ENCODE measurements around the gene ZNF780A.
"Not testable (repeated sequence)": the region's sequence is repeated elsewhere in the genome, so short reads cannot be mapped to it uniquely, and the experiment has no call there.

ZNF780A gene

DNA sequence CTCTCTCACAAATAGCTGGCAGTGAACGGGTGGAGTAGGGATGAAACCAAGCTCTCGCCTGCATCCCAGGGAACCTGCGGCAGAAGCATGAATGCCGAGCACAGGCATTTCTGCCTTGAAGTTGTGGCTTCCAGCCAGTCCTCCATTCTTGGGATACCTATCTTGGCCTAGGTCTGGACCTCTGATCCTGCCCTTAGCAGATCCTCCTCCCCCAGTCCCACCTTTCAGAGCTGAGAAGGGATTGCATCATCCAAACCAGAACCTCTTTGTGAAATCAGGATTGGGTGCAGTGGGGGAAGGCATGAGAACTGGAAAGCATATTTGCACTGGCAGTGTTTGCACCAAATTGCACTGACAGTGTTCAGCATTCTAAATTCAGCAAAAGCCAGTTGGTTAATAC is 5.8 kb downstream of the ZNF780A start:
- no peak for DNase-seq (ENCODE audit: low read depth)

DNA sequence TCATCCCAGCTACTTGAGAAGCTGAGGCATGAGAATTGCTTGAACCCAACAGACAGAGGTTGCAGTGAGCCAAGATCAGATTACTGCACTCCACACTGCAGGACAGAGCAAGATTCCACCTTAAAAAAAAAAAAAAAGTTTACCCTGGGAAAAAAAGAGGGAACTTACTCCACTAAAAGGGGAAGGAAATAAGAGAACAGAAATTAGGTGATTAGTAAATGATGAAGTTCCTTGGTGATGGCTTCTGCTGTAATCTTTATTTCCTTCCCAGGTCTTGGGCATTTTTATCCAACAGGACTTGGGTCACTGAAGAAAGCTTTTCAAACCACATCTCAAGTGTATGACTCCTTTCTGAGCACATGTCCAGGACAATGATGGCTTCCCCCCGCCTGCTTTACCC is 9.3 kb downstream of the ZNF780A start:
- DNase-seq (ENCODE audit: low read depth): no peak

DNA sequence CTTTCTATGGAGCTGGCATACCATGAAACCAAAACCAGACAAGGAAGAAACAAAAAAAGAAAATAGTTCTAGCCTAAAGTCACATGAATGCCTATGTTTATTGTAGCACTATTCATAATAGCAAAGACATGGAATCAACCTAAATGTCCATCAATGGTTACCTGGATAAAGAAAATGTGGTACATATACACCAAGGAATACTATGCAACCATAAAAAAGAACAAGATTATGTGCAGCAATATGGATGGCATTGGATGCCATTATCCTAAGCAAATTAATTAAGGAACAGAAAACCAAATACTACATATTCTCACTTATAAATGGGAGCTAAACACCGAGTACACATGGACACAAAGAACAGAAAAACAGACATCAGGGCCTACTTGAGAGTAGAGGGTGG is 10.5 kb downstream of the ZNF780A start:
- no peak for DNase-seq (ENCODE audit: low read depth)

DNA sequence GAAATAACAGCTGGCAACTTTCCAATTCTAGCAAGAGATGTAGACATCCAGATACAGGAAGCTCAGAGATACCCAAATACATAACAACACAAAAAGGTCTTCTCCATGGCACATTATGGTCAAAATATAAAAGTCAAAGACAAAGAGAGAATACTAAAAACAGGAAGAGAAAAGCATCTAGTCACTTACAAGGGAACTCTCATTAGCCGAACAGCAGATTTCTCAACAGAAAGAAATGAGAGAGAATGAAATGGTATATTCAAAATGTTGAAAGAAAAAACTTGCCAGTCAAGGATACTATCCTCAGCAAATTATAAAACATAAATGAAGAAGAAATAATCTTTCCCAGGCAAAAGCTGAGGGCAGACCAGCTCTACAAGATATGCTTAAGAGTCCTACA is 12.4 kb downstream of the ZNF780A start:
- DNase-seq (ENCODE audit: low read depth): no peak

DNA sequence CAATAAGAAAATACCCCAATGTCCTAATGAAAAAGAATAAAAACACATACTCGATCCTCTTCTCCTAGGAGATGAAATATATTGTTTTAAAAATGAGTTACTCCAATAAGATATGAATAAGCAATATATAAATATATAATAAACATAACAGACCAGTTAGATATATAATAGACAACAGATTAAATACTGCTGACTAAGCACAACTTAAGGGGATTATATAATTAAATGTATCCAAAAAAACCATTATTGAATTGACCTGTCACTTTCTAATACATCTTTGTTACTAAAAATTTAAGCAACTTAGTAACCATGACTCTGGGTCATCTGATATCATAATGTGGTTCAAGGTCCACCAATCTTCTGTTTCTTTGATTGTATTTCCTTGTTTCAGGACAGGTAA is 20.7 kb downstream of the ZNF780A start:
- no peak for DNase-seq (ENCODE audit: low read depth)

DNA sequence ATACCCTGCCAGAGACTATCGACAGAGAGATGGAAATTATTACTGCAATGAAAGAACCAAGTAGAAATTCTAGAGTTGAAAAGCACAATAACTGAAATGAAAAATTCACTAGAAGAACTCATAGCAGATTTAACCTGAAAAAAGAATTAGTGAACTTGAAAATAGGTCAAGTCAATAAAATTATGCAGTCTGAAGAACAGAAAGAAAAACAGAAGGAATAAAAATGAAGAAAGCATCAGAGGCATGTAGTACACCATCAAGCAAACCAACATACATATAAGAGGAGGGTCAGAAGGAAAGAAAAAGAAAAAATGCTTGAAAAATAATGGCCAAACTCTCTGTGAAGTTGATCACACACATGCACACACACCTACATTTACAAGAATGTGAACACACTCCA is 31.1 kb downstream of the ZNF780A start:
- DNase-seq (ENCODE audit: low read depth): no peak

DNA sequence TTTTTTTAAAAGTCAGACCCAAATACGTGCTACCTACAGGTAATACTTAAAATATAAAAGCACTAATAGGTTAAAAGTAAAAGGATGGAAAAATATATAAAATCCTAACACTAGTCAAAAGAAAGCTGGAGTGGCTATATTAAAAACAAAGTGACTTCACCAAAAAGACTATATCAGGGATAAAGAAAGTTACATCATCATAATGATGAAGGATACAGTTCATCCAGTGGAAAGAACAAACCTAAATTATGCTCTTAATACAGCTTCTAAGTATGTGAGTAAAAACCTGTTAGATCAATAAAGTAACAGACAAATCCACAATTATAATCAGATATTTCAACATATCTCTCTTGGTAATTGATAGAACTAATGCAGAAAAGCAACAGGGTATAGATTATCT is 33.6 kb downstream of the ZNF780A start:
- DNase-seq (ENCODE audit: low read depth): no peak

DNA sequence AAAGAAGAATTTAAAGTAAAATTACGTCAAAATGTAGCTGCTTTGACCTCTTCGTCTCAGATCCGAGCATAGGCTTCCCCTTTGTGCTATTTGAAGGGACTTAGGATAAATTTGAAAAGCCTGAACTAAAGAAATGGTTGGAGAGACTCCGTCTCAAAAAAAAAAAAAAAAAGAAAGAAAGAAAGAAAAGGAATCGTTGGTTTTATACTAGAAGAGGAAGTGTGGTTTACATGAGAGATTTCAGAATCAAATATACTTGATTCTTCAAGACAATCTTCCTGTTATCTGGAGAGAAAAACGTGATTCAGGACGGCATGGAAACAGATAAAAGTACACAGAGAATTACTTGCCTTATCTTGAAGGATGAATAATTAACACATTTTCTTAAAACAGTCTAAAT is 34.2 kb downstream of the ZNF780A start:
- no peak for DNase-seq (ENCODE audit: low read depth)

DNA sequence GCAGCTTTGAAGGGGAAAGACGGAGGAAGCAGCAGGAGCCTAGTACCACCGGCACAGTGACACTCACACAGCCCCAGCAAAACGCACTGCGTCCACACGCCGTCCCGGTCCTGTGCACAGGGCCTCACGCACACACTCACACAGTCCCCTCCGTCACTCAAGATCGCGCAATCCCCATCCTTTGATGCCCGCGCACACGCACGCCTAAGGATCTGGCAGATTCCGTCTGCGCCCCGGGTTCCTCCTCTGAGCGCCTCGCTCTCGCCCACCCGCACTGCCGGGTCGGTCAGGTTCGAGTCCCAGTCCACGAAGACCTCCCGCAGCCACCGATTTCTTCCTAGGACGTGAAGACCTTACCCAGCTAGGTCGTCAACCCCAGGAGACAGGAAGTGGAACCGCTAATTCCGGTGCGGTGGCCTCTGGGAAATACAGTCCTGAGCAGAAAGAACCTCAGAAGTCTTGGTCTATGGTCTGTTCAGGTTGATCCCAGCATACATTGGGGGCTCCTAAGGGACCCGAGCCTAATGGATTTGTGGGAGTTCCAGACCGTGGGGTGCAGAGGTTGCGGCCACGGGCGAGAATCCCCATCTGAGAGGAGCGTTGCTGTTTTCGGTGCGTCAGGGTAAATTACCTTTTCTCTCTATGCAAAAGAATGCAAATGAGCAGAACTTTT is 34.8 kb downstream of the ZNF780A start, which contains the start of gene ZNF780B:
ZNF780B (minus strand) TSS at position 400 of the 673 bp plus-strand sequence. CDS start 5,899 bp downstream, outside the sequence.
- DNase-seq (ENCODE audit: low read depth): peak; percentile 42

DNA sequence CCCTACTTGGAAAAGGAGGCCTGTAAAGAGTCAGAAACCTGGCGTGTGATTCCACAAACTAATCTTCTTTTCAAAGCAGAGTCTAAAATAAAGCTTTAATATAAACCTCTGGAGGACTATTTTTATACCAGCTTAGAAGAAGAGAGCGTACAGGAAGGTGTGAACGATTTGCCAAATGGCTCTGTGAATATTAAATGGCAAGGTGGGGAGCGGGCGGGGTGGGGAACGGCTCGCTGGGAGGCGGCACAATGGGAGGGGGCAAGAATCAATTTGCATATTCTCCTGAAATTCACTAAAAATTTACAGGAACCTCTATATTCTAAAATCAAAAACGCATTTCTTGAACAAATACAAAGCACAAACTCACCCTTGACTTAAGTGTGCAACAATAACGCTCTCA is 35.7 kb downstream of the ZNF780A start:
- DNase-seq (ENCODE audit: low read depth): no peak

DNA sequence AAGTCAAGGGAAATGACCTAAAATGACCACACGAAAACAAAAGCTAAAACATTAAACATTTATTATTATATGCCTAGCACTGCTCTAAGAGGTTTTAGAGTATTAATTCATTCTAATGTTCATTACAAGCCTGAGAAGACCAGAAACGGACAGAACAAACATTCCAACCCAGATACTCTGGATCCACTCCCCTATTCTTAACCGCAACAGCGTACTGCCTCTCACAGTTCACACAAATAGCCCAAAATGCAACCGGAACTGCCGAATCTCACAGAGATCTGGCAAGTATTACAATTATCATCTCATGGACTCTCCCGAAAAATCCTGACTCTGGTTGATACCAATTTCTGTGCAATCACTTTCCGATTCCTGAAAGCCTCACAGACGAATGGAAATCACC is 36.1 kb downstream of the ZNF780A start:
- DNase-seq (ENCODE audit: low read depth): no peak

DNA sequence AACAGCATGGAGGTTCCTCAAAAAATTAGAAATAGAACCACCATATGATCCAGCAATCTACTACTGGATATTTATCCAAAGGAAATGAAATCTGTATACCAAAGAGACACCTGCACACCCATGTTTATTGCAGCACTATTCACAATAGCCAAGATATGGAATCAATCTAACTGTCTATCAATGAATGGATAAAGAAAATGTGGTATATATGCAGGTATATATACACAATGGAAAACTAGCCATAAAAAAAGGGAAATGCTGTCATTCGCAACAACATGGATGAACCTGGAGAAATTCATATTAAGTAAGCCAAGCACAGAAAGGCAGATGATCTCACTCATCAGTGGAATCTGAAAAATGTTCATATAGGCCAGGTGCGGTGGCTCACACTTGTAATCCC is 37.3 kb downstream of the ZNF780A start:
- no peak for DNase-seq (ENCODE audit: low read depth)

DNA sequence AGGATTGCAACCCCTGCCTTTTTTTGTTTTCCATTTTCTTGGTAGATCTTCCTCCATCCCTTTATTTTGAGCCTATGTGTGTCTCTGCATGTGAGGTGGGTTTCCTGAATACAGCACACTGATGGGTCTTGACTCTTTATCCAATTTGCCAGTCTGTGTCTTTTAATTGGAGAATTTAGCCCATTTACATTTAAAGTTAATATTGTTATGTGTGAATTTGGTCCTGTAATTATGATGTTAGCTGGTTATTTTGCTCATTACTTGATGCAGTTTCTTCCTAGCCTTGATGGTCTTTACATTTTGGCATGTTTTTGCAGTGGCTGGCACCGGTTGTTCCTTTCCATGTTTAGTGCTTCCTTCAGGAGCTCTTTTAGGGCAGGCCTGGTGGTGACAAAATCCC is 49.0 kb downstream of the ZNF780A start:
- DNase-seq (ENCODE audit: low read depth): not testable (repeated sequence)

DNA sequence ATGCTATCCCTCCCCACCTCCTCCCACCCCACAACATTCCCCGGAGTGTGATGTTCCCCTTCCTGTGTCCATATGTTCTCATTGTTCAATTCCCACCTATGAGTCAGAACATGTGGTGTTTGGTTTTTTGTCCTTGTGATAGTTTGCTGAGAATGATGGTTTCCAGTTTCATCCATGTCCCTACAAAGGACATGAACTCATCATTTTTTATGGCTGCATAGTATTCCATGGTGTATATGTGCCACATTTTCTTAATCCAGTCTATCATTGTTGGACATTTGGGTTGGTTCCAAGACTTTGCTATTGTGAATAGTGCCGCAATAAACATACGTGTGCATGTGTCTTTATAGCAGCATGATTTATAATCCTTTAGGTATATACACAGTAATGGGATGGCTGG is 52.7 kb downstream of the ZNF780A start:
- DNase-seq (ENCODE audit: low read depth): not testable (repeated sequence)

DNA sequence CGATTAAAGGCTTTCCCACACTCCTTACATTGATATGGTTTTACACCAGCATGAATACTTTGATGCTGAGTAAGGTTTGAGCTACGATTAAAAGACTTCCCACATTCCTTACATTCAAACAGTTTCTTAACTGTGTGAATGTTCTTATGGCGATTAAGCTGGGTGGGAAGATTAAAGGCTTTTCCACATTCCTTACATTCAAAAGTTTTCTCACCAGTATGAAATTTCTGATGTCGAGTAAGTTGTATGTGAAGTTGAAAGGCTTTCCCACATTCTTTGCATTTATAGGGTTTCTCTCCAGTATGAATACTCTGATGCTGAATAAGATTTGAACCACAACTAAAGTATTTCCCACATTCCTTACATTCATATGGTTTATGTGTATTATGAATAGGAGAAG is 54.7 kb downstream of the ZNF780A start:
- no peak for DNase-seq (ENCODE audit: low read depth)

DNA sequence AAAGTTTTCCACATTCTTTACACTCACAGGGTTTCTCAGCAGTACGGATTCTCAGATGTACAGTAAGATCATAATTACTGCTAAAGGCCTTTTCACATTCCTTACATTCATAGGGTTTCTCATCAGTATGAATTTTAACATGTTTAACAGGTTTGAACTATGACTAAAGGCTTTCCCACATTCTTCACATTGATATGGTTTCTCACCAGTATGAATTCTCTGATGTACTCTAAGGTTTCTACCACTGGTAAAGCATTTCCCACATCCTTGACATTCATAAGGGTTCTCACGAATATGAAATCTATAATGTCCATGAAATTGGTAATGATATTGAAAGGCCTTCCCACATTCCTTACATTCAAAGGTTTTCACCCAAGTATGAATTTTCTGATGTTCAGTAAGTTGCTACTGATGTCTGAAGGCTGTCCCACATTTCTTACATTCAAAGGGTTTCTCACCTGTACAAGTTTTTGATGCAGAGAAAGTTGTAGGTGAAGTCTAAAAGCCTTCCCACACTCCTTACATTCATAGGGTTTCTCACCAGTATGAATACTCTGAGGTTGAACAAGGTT is 56.7 kb downstream of the ZNF780A start:
- no peak for DNase-seq (ENCODE audit: low read depth)

DNA sequence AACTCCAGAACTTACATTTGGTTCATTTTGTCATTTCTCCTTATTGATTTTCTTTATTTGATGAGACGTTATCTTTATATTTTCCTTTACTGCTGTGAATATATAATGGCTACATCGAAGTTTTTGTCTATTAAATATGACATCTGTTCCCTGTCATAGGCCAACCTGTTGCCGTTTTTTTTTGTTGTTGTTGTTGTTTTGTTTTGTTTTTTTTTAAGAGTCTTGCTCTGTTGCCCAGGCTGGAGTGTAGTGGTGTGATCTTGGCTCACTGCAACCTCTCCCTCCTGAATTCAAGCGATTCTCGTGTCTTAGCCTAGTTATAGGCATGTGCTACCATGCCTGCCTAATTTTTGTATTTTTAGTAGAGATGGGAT is 64.2 kb downstream of the ZNF780A start:
- DNase-seq (ENCODE audit: low read depth): no peak

DNA sequence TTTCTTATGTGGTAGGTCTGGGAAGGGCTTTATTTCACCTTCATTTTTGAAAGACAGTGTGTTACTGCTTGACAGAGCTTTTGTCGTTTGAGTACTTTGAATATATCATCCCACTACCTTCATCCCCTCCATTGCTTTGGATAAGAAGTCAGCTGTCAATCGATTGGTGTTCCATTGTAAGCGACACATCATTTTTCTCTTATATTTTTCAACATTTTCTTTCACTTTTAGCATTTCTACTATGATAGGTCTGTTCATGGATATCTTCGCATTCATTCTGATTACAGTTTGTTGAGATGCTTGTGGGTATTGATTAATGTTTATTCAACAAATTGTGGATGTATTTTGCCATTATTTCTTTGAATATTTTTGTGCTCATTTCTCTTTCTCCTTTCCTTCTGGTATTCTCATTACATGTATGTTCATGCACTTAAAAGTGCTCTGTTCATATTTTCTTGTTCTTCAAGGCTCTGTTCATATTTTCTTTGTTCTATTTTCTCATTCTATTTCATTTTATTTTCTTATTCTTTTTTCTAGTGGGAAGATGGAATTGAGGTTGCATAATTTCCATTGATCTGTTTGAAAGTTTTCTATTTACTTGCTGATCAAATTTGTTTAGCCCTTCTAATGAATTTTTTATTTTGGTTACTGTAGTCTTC is 64.7 kb downstream of the ZNF780A start:
- DNase-seq (ENCODE audit: low read depth): no peak

DNA sequence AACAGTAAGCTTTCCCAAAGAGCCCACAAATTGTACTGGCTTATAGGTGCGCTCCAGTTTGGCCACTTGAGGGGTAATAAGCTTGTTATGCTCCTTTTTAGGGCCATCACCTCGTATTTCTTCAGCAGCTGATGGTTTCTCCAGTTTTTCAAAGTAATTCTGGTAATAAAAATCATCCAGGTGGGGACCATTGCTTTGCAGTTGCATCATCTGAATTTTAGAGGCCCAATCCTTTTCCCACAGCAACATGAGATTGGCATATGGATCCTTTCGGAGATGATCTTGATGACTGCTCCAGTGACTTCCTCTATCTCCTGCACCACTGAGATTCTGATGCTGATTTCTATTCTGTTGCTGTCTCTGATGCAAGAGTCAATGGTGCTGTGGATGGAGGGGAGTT is 66.8 kb downstream of the ZNF780A start:
- DNase-seq (ENCODE audit: low read depth): no peak

All from activated T-helper 9 cell treated with anti-CD3 and anti-CD28 coated beads, Interleukin-2, amount 50 U/mL, for 16 hours (primary cell).